H54 (cell line): ENCODE results near the gene HABP2.

Experiments used
- DNase-seq: peaks from one replicate; pipeline ENCODE4 v3.0.0; 2011; ENCODE audit warnings: low spot score, mixed read lengths; ENCODE audit not compliant: insufficient read length
- FAIRE-seq: peaks from 3 replicates; lab custom pipeline; 2011; peaks lifted over from hg19 to GRCh38; lab: Jason Lieb, UNC
- POLR2A ChIP-seq: IDR thresholded peaks from 2 replicates; pipeline ENCODE4 v1.6.1; 2011; ENCODE audit warnings: low read depth, mild to moderate bottlenecking, low read length

The HABP2 gene

DNA sequence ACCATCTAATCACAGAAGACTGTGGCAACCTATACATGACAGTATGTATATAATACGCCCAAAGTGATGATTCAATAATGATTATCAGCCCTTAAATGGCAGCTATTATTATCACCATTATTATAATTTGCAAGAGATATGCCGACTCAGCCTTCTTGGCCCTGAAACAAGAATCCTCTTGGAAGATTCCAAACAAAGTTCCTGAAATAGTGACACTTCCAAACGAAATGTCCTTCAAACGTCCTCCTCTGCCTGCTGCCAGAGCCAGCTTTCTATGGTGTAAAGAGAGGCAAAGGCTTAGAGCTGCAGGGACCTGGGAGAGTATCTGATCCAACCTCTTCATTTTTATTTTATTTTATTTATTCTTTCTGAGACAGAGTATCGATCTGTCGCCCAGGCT is 75.0 kb downstream of the HABP2 start:
- no peak for FAIRE-seq
- TF ChIP-seq POLR2A, result no peak
- no peak for DNase-seq

DNA sequence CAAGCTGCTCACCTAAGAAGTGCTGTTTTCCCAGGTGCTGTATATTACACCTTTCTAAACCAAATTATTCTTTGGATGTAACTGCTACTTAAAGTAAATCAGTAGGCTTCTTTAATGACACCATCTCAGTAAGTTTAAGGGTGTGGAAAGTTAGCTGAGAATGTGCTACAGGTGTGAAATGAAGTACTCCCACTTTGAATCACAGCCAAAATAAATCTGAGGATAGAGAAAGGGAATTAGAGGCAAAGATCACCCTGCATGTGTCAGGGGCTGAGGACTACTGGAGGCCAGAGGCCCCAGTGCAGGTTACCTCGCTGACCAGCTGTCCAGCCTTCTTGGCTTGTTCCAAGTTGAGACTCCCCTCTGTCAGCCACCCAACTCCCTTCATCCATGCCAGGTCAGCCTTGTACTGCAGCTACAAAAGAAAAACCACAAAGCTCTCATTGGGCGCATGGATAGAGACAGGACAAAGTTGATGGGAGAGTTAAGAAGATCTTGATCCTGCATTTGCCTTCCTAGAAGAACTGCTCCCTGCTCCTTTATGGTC is 75.8 kb downstream of the HABP2 start:
- FAIRE-seq, result no peak
- DNase-seq, result no peak
- TF ChIP-seq POLR2A, result no peak

DNA sequence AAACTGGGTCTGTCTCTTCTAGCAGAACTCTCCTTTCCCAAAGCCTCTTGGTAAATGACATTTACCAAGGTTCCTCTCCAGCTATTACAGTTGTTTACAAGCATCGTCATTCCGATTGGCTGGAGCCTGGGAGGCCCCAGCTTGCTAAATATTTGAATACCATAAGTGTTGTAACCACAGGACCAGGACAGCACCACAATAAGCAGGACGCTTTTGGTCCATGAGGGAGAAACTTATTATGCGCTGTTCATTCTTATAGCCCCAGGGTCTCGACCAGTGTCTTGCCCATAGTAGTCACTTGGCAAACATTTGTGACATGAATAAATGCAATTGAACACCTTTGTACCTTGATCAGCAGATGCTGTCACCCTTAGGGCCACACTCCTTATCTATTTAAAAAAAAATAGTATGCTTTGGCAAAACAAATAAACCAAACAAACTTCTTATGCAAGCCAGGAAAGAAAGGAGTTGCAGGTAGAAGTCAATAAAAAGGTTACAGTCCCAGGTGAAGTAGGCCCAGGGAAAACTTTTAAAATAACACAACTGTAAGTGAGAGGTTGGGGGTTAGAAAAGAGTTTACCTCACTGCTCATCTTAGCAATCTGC is 78.2 kb downstream of the HABP2 start:
- no peak for TF ChIP-seq POLR2A
- no peak for FAIRE-seq
- no peak for DNase-seq

DNA sequence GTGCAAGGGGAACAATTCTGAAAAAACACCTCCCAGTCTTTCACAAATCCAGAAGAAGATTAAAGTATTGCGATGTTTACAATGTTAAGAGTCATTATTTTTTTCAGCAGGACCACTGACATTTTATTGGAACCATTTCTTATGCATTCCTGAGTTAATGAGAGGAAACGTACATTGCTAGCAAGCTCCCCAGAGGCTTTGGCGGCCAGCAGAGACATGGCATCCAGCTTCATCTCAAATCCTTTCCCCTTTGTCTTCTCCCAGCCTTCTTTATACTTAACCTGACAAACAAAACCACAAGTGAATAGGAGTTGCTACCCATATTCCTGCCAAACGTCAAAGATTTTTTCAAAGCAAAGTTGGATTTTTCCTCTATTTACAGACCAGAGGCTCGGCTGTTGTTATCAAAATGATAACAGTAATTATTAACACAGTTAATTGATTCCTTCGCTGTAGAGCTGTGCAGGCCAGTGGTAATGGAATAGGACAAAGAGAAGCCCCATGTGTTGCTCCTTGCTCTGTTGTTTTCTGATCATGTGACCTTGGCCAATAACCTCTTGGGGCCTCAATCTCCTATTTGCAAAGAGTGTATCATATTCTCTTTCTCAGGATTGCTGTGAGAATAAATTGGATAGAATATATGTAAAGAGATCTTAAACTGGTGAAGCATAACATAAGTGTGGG is 79.0 kb downstream of the HABP2 start:
- DNase-seq (no peak), FAIRE-seq (no peak)
- TF ChIP-seq POLR2A, result no peak
